HG03103 (cell line): ENCODE measurements around the gene HDAC4.

ENCODE experiments used
- ATAC-seq: cut with Tn5 transposase; IDR thresholded peaks from one replicate; pipeline ENCODE4 v1.9.1; 2021; ENCODE audit warnings: low read depth; ENCODE audit not compliant: unreplicated experiment

Gene HDAC4

DNA sequence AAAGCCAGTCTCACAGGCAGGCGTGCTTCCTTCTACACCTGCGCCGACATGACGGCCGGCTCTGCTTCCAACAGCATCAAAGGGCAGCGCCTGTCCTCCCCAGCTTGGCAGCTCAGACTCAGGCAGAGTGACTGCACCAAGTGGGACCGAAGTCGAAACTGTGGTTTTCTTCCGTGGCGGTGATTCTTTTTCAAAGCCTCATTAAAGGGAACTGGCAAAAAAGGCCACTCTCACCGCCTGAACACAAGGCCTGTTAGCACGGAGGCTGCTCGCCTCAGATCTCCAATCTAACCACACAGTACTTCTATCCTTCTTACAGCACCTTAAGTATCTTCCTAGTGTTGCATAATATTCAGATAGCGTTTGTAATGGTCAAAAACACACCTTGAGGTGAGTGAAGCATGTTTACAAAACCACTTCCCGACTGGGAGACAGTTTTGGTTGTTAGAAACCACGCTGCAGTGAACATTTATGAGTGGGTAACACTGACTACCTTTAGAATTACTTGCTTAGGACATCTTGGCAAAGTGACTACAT is 236.4 kb downstream of the HDAC4 start:
- ATAC-seq: no peak

DNA sequence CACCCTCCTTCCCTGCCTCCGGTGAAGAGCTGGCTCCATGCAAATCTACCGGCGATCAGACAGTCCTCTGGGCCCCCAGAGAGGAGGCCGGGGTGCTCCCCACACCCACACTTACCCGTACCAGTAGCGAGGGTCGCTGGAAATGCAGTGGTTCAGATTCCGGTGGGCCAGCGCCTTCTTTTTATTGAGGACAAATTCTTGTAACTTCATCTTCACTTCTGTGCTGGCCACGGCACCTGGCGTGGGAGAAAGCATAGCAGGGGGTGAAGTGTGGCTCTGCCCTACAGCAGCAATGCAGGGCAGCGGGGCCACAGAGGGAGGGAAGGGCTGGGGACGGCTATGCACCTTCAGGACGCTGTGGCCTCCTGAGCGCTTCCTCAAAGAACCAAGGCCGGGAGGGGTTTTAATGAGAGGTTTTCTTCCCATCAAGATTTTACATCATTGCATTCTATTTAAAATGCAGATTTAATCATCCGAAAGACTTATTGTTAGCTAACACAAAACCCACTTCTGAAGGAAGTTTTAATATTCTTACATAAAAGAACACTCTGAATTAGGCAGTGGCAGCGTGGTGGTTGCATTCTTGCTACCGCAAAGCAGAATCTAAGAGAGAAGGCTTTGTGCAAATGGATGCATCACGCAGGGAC is 237.0 kb downstream of the HDAC4 start:
- ATAC-seq: no peak

DNA sequence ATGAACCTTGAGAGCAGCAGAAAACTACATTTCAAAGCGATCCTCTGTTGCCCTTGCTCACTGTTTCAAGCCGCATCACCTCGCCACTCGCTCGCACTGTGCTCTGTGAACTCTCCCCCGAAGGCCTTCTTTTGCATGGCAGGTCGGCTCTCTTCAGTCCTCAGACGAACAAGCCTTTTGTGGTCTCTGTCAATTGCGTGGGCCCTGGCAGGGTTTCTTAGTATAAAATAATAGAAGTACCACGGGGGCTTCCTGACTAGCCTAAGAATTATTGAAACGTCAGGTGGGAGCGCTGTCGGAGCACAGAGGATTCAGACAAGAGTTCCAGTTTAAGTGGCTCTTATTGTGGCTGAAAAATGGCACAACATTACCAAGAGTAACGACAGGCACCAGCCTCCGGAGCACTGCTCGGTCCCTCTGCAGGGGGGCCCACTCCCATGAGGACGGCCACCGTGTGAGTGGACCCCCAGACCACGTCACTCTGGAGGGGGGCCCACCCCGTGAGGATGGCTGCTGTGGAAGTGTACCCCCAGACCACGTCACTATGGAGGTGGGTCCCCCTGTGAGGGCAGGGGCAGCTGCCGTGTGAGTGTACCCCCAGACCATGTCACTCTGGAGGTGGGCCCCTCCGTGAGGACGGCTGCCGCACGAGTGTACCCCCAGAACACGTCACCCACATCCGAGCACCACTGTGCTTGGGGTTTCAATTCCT is 237.7 kb downstream of the HDAC4 start:
- no peak for ATAC-seq

DNA sequence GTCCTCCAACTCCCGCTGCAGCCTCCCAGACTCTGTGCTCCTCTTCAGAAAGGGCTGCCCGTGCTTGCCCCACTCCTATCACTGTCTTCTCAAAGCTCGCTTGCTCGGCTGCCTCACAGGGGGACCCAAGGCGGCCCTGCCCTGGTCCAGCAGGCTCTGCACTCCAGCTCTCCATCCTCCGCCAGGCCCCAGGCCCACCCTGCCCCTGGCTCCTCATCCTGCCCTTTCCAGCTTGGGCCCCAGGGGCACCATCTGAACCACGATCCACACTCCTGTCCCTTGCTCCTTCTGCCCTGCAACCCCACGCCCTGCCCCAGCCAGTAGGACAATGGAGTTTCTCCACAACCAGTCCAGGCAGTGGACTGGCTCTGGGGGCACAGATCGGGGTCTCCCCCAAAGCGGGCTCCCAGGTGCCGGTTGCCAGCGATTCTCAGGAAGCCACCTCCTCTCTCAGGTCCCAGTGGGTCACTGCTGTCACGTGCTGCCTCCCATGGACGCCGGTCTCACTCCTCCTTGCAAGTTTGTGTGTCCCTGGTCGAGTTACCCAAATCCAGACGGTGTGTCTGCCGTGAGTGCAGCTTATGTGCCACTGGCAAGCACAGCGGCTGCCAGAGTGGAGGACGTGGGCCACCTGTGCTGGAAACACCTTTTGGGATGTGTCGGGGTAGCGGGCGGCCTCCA is 238.5 kb downstream of the HDAC4 start:
- ATAC-seq: no peak

DNA sequence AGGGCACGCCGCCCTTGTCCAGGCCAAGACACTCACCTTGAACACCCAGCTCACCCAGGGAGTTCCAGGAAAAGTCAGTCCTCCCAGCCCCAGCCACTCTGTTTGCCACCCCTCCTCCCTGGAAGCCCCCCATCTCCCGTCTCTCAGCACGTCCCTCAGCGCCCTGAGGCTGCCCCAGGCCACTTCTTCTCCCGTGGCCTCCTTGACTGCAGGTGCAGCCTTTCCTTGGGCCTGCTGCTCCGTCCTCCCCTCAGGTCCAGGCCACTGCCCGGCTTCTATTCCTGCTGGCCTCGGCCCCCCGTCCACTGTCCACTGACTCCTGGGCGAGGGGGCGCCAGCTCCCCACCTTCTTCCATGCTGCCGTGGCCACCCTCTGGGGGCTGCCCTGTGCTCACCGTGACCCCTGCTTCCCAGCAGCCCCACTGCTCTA is 239.1 kb downstream of the HDAC4 start:
- ATAC-seq: no peak

DNA sequence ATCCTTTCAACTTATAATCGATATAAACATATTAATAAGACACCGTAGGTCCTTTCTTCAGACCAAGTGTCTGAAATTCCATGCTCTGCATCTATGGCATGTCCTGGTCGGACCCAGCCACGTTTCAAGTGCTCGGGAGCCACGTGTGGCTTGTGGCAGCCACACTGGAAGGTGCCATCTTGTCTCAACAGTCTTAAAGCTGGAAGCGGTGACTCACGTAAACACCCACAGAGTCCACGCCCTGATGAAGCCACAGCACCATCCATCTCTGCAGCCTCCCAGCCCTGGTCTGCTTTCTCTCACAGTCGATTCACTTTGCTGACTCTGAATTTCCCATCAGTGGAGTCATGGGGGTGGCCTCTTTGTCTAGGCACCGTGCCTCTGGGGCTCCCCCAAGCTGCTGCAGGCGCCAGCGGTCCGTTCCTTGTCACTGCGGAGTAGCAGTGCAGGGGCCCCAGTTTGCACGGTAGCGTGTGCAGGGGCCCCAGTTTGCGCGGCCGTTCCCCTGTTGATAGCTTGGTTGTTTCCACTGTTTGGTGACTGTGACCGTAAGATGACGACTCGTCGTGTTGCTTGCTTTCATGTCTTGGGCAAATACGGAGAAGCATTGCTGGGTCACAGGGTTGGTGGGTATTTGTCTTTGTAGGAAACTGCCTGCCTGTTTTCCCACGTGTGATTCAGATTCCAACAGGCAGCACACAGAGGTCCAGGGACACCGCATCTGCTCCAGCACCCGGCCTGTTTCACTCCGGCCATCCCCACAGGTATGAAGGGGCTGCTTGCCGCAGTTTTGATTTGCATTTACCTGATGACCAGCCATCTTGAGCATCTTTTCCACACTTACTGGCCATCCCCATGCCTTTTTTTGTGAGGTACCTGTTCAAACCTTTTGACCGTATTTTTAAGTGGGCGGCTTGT is 240.3 kb downstream of the HDAC4 start:
- ATAC-seq: no peak

DNA sequence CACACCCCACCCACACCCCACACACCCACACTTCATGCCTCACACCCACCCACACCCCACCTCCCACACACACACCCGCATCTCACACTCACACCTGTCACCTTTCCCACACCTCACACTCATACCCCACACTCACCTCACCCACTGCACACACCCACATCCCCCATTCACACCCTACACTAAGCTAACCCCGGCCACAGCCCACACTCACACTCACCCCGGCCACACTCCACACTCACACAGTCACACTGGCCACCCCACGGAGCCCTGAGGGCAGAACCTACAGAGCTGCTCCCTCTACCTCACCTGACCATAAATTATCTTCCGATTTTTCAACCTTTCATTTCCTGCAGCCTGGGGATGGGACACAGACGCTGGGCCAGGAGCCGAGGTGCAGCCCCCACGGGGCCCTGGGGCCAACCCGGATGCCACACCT is 241.3 kb downstream of the HDAC4 start:
- no peak for ATAC-seq

DNA sequence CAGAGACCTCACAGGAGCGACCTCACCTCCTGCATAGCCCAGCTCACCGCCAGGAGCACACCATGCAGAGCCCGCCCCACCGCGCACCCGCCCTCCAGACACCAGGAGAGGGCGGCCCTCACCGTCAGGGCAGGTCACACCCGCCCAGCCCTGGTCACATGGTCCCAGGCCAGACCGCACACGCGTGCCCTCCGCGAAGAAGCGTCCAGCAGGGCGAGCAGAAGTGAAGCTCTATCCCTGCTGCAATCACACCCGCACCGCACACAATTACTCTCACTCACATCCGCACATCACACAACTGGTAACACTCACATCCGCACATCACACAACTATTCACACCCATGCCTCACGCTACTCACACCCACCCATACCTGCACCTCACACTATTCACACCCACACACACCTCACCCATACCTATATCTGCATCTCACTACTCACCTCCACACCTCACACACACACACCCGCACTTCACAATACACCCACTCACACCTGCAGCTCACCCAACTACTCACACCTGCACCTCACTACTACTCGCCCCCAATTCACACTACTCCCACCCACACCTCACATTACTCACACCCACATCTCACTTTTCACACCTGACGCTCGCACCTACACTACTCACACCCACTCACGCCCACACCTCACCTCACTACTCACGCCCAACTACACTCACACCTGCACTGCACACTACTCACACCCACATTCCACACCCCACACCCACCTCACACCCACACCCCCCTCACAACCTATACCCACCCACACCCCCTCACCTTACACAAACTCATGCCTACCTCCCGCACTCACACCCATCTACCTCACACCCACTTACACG is 242.0 kb downstream of the HDAC4 start:
- no peak for ATAC-seq

DNA sequence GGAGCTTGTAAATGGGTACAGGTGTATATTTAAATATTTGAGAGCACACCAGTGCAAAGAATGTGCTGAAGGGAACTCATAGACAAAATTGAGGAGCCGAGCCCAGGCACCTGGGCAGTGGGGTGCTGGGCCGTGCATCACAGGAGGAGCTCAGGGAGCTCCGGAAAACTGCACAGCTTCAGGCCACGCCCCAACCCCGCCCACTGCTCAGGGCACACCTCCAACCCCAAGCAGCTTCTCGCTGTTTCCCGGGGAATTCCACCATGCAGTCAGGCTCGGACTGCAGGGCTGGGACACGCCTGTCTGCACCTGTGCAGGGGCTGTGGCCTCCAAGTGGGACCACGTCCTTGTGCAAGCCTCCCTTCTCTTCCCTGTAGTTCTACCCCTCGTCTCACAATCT is 243.0 kb downstream of the HDAC4 start:
- ATAC-seq: no peak

DNA sequence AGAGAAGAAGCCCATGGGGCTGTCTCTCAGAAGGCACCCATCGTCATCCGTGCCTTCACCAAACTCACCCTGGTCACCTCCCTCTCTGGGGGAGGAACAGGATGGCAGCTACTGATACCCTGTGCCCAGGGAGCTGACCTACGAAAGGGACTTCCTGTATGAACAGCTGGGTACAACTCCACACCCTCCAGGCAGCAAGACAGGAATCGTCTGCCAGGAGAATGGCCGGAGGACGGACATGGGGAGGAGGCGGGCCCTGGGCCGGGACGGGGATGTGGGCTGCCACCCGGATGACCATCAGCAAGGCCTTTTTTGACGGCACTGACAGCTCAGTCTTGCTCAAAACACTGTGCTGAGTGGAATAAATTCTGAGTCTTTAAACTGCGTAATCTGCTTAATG is 243.6 kb downstream of the HDAC4 start:
- ATAC-seq: no peak

DNA sequence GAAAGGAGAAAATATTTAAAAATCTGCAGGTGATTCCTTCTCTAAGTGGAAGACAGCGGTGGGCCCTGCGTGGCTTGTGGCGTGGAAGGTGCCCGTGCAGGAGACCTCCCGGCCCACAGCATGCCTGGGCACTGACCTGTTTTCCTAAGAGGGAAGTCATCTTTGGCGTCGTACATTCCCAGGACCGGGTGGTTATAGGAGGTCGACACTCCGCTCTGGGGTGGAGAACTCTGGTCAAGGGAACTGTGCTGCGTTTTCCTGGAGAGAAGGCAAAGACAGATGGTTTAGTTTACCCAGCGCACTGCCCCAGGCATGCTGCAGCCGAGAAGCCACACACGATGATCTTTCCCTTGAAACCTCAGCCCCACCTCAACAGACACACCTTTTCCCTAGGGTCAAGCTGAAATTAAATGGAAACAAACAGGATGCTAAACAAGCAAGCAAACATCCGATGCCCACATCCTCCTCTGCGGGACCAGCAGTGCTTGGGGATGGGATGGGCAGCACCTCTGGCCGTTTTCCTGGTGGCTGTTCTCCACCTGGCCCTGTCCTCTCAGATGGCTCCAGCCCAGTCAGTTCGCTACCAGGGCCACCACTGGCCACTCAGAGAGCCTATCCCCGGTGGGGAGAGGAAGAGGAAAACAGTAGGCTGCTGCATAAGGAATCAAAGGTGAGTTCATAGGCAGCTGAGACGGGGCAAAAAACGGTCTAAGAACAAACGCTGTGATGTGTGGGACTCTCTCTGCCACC is 244.1 kb downstream of the HDAC4 start:
- no peak for ATAC-seq

DNA sequence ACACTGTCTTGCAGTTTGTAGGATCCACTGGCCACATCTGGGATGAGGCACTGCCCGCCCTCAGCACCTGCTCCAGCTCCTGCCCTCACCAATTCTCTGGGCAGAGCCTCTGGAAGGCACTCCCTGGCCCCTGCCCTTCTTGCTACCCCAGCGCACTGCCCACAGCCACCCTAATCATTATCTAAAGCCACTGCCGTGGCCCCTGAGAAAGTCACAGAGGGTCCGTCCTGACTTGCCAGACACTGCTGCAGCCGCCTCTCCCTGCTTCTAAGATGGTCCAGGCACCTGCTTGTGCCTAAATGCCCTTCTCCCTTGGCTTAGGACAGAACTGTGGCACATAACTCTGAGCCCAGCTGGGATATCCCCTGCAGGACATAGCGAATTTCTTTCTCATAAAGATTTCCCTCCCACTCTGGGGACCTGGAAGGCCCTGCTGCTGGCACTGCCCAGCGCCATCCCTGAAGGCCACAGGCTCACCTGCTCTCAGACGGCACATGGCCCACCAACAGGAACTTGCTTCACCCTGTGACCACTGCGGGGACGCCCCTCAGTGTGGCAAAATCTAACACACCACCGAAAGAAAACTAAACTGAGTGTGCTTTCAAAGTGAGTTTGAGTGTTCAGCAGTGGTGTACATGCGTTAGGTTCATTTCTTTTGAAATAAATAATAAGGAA is 244.9 kb downstream of the HDAC4 start:
- no peak for ATAC-seq

DNA sequence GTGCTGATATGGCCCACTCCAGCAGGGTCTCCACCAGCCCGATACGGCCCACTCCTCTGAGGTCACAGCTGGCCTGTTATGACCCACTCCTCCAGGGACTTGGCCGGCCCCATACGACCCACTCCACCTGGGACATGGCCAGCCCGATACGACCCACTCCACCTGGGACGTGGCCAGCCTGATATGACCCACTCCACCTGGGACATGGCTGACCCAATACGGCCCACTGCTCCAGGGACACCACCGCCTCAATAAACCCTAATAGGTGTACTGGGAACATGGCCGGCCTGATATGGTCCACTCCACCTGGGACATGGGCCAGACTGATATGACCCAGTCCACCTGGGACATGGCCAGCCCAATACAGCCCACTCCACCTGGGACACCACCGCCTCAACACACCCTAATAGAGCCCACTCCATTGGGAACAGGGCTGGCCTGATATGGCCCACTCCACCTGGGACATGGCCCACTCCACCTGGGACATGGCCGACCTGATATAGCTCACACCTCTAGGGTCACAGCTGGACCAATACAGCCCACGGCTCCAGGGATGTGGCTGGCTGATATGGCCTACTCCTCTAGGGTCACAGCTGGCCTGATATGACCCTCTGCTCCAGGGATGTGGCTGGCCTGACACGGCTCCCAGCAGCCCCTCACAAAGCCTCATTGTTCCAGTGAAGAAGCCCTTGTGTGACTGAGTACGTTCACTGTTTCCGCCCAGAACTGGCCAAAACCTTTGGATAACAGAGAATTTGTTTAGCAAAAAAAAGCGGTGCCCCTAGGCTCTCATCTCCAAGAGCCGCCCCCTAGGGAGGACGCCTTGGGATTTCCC is 245.6 kb downstream of the HDAC4 start:
- no peak for ATAC-seq

DNA sequence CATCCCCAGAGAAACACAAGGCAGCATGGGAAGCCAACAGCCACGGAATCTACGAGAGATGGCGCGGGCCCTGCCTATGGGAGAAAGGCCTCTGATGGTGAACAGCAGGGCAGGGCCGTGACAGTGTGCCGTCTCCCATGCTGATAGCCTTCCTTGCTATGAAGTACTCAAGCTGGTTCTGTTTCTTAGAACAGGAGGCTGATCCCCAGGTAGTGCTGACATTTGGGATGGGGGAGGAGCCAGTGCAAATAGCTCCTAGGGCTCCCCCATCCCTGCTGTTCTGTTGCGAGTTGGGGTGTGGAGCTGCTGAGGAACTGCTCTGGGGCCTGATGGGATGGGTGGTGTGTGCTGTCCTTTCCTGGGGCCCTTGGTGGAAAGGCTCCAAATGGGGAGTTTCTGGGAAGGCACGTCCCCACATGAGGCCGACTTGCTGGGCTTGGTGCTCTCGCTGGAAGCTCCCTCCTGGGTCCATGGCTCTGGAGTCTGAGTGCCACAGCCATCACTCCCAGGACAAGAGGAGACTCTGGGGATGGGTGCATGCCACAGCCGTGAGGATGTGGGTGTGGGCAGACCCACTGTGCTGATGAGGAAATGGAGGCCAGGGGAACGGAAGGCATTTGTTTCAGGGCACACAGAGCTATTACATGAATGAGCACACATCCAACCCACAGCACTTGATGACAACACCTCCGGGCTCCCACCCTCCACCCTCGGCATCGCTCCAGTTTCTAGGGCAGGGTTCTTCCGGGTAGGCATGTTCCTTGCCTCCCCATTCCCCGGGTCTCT is 246.8 kb downstream of the HDAC4 start:
- ATAC-seq: no peak

DNA sequence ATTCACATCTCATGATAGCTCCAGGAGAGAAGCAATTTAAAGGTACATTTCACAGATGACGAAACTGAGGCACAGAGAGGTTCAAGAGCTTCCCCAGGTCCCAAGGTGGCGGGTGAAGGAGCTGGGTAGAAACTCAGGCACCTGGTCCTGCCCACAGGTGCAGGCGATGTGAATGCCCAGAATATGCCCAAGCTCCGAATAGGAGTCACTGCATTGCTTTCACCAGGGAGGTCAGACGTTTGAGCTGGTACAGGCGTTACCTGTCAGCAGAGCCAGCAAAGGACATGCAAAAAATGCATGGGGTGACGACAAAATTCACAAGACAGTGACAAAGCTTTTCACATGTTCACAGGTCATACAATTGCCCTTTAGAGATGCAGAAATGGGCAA is 247.9 kb downstream of the HDAC4 start:
- ATAC-seq: no peak

DNA sequence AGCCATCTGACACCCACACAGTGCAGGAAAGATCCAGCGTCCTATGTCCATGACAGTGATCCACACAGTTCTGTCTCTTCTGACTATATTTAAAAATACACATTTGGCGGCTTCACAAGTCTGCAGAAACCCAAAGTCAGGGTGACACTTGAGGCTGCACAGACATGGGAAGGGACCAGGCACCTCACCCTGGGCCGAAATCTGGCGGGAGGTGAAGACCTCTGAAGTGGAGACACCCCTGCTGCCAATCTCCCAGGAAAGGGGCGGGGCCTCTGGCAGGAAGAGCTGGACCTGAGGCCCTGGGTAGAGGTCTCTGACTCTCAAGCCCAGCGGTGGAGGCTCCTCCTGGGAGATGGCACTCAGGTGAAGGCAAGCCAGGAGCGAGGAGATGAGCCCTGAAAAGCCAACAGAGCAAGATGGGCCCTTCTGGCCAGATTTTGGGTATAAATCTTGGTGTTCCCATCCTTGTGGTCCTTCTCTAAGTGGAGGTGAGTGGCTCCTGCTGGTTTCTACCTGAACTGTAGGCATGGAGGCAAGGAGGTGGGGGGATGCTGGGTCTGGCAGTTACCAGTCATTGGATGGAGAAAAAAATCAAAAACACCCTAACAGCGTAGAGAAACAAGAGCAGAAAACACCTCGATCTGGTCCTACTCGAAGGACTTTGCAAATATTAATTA is 248.4 kb downstream of the HDAC4 start:
- ATAC-seq: no peak
